ENCODE measurements around the gene NEK11.
"Not testable (repeated sequence)": the region's sequence is repeated elsewhere in the genome, so short reads cannot be mapped to it uniquely, and the experiment has no call there.

NEK11 gene

GRCh38 chr3:131042271-131042985 is 15.8 kb downstream of the NEK11 start:
- not testable (repeated sequence) for DNase-seq (ENCODE audit: low read depth)

GRCh38 chr3:131047582-131047981 is 20.9 kb downstream of the NEK11 start:
- no peak for DNase-seq (ENCODE audit: low read depth)

- DNase-seq (ENCODE audit: low read depth) = no peak
These were observed 21.4 kb downstream of the NEK11 start for GRCh38 chr3:131048030-131048429.

GRCh38 chr3:131050001-131050400 is 23.3 kb downstream of the NEK11 start:
- no peak for DNase-seq (ENCODE audit: low read depth)

- DNase-seq (ENCODE audit: low read depth) = no peak
These were observed 26.6 kb downstream of the NEK11 start for GRCh38 chr3:131053043-131053859.

GRCh38 chr3:131067983-131068382 is 41.3 kb downstream of the NEK11 start:
- no peak for DNase-seq (ENCODE audit: low read depth)

GRCh38 chr3:131072099-131072559 is 45.5 kb downstream of the NEK11 start:
- DNase-seq (ENCODE audit: low read depth) = peak; percentile 29

- no peak for DNase-seq (ENCODE audit: low read depth)
These were observed 46.2 kb downstream of the NEK11 start for GRCh38 chr3:131072845-131073244.

GRCh38 chr3:131075632-131076328 is 49.1 kb downstream of the NEK11 start:
- DNase-seq (ENCODE audit: low read depth) = no peak

- DNase-seq (ENCODE audit: low read depth) = no peak
These were observed 51.2 kb downstream of the NEK11 start for GRCh38 chr3:131077904-131078303.

- DNase-seq (ENCODE audit: low read depth) = no peak
These were observed 52.4 kb downstream of the NEK11 start for GRCh38 chr3:131079086-131079485.

GRCh38 chr3:131081224-131081623 is 54.5 kb downstream of the NEK11 start:
- no peak for DNase-seq (ENCODE audit: low read depth)

GRCh38 chr3:131082246-131082645 is 55.6 kb downstream of the NEK11 start:
- no peak for DNase-seq (ENCODE audit: low read depth)

GRCh38 chr3:131082871-131083863 is 56.5 kb downstream of the NEK11 start:
- DNase-seq (ENCODE audit: low read depth) = no peak

- DNase-seq (ENCODE audit: low read depth) = no peak
These were observed 65.1 kb downstream of the NEK11 start for GRCh38 chr3:131091768-131092167.

GRCh38 chr3:131107637-131108433 is 81.2 kb downstream of the NEK11 start:
- no peak for DNase-seq (ENCODE audit: low read depth)

- DNase-seq (ENCODE audit: low read depth) = no peak
These were observed 82.5 kb downstream of the NEK11 start for GRCh38 chr3:131109156-131109555.

GRCh38 chr3:131110087-131110486 is 83.4 kb downstream of the NEK11 start:
- DNase-seq (ENCODE audit: low read depth) = peak; percentile 66

GRCh38 chr3:131114256-131114655 is 87.6 kb downstream of the NEK11 start:
- no peak for DNase-seq (ENCODE audit: low read depth)

GRCh38 chr3:131125684-131126083 is 99.0 kb downstream of the NEK11 start:
- no peak for DNase-seq (ENCODE audit: low read depth)

- DNase-seq (ENCODE audit: low read depth) = no peak
These were observed 114.2 kb downstream of the NEK11 start for GRCh38 chr3:131140891-131141290.
